ENCODE measurements around the gene CYP4F22.
"Not testable (repeated sequence)": the region's sequence is repeated elsewhere in the genome, so short reads cannot be mapped to it uniquely, and the experiment has no call there.

Gene CYP4F22

GRCh38 chr19:15495151-15495550 is 13.2 kb upstream of the CYP4F22 start:
- no peak for DNase-seq (ENCODE audit: low read depth)

DNA sequence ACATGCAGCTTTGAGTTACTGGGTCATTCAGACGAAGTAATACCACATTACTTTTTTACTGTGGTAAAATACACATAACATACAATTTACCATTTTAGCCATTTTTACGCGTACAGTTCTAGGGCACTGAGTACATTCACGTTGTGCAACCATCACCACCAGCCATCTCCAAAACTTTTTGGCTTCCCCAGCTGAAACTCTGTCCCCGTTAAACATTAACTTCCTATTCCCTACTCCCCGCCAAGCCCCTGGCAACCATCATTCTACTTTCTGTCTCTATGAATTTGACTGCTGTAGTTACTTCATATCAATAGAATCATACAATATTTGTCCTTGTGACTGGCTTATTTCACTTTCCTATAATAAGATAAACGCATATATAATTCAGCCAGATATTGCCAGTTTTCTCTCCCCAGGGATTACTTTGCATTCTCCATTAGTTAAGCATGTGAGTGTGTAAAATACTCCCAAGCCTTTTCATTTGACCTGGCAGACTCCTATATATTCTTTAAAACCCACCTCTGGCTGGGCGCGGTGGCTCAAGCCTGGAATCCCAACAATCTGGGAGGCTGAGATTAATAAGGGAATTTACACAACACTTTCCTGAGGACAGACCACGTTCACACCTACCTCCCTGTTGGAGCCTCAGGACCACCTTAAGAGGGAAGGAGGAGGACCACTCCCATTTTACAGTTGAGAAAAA is 10.0 kb upstream of the CYP4F22 start:
- DNase-seq (ENCODE audit: low read depth): no peak

- DNase-seq (ENCODE audit: low read depth): no peak
Measured at GRCh38 chr19:15498910-15499309, 9.4 kb upstream of the CYP4F22 start.

DNA sequence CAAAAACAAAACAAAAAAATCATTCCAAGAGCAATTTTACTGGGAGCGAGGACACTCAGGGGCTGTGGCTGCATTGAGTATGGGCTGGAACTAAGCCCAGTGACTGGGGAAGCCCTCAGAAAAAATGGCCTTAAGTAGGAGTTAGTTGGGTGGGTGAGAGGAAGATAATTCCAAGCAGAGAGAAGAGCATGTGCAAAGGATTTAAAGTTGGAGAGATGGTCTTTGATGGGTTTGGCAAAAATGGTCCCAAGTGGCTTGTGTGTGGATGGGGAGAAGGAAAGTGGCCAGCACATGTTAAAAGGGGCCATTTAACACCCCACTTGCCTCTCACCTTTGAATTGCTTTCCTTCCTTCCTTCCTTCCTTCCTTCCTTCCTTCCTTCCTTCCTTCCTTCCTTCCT is 6.7 kb upstream of the CYP4F22 start:
- no peak for DNase-seq (ENCODE audit: low read depth)

- DNase-seq (ENCODE audit: low read depth): no peak
Measured at GRCh38 chr19:15502264-15502663, 6.1 kb upstream of the CYP4F22 start.

- DNase-seq (ENCODE audit: low read depth): no peak
Measured at GRCh38 chr19:15506074-15506571, 2.2 kb upstream of the CYP4F22 start.

GRCh38 chr19:15507068-15508034 is 974 bp upstream of the CYP4F22 start:
- no peak for DNase-seq (ENCODE audit: low read depth)

GRCh38 chr19:15511671-15512424 is 3.5 kb downstream of the CYP4F22 start:
- DNase-seq (ENCODE audit: low read depth): no peak

GRCh38 chr19:15515227-15515625 is 6.9 kb downstream of the CYP4F22 start:
- not testable (repeated sequence) for DNase-seq (ENCODE audit: low read depth)

GRCh38 chr19:15516363-15516762 is 8.0 kb downstream of the CYP4F22 start:
- no peak for DNase-seq (ENCODE audit: low read depth)

GRCh38 chr19:15517778-15518177 is 9.5 kb downstream of the CYP4F22 start:
- DNase-seq (ENCODE audit: low read depth): no peak

DNA sequence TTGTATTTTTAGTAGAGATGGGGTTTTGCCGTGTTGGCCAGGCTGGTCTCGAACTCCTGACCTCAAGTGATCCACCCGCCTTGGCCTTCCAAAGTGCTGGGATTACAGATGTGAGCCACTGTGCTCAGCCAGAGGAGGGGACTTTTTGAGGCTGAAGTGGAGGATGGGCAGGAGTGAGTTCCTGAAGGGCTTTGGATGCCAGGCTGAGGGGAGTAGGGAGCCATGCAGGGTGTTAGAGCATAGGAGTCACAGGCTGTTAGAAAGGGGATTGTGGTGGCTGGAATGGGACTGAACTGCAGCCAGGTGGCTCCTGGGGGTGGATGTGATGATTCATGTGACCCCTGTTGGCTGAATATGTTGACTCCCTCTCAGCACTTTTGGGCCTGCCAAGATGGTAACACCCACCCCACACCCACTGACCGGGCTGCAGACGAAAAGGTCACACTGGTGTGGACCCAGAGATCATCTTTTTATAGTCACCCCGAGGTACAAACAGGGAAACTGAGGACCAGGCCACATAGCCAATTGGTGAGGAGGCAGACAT is 11.2 kb downstream of the CYP4F22 start:
- no peak for DNase-seq (ENCODE audit: low read depth)

- no peak for DNase-seq (ENCODE audit: low read depth)
Measured at GRCh38 chr19:15524781-15525180, 16.5 kb downstream of the CYP4F22 start.

GRCh38 chr19:15525291-15525690 is 17.0 kb downstream of the CYP4F22 start:
- no peak for DNase-seq (ENCODE audit: low read depth)

GRCh38 chr19:15526408-15526807 is 18.1 kb downstream of the CYP4F22 start:
- DNase-seq (ENCODE audit: low read depth): no peak

DNA sequence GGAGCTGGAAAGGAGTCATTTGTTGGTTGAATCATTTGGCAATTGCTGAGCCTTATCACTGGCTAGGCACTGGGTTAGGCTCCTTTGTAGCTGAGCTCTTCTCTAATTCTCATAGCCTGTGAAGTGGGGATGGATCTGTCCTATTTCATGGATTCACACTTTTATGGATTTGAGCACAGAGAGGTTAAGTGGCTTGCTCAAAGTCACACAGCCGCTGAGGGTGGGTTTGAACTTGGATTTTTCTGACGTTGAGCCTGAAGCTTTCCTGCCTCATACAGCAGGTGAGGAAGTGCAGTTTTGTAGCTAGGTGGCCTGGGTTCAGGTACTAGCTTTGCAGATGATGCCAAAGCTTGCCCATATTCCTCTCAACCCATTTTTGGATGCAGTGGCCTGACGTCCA is 19.4 kb downstream of the CYP4F22 start:
- no peak for DNase-seq (ENCODE audit: low read depth)

- DNase-seq (ENCODE audit: low read depth): no peak
Measured at GRCh38 chr19:15529774-15530372, 21.5 kb downstream of the CYP4F22 start.

- DNase-seq (ENCODE audit: low read depth): no peak
Measured at GRCh38 chr19:15532779-15533521, 24.6 kb downstream of the CYP4F22 start.

DNA sequence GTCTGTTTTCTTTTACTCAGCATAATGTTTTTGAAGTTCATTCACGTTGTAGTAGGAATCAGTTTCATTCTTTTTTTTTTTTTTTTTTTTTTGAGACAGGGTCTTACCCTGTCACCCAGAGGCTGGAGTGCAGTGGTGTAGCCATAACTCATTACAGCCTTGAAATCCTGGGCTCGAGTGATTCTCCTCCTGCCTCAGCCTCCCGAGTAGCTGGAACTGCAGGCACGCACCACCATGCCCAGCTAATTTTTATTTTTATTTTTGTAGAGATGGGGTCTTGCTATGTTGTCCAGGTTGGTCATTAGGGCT is 25.2 kb downstream of the CYP4F22 start:
- not testable (repeated sequence) for DNase-seq (ENCODE audit: low read depth)

GRCh38 chr19:15534957-15535864 is 26.9 kb downstream of the CYP4F22 start:
- DNase-seq (ENCODE audit: low read depth): no peak

Data from T-helper 22 cell (primary cell).